Hepatocyte (in vitro differentiated cells): ENCODE measurements around the gene PITX2. TPM values are rescaled to one million over a fixed set of nuclear protein-coding genes. Genes with fewer than 3 reads are reported as not detected.

Source experiments
- DNase-seq: peaks from one replicate; pipeline ENCODE4 v3.0.0-alpha.2; 2016; ENCODE audit warnings: low spot score
- H2AFZ ChIP-seq: fragments of 200-600 bp; sonication (generic); 2 replicates; pipeline ENCODE4 v1.6.0; 2016; ENCODE audit warnings: antibody characterized with exemption, mild to moderate bottlenecking
- H3K27ac ChIP-seq: fragments of 200-600 bp; sonication (generic); 2 replicates; pipeline ENCODE4 v1.5.1; 2016; ENCODE audit warnings: mild to moderate bottlenecking
- H3K27me3 ChIP-seq: fragments of 200-600 bp; sonication (generic); 2 replicates; pipeline ENCODE4 v1.6.1; 2016
- H3K36me3 ChIP-seq: fragments of 200-600 bp; sonication (generic); replicated peaks from 2 replicates; pipeline ENCODE4 v1.5.1; 2016; ENCODE audit warnings: low read depth; ENCODE audit not compliant: insufficient read depth
- H3K4me1 ChIP-seq: fragments of 200-600 bp; sonication (generic); 2 replicates; pipeline ENCODE4 v1.5.1; 2016; ENCODE audit warnings: mild to moderate bottlenecking, moderate library complexity; ENCODE audit not compliant: insufficient read depth
- H3K4me2 ChIP-seq: fragments of 200-600 bp; sonication (generic); 2 replicates; pipeline ENCODE4 v1.6.0; 2016
- H3K4me3 ChIP-seq: fragments of 200-600 bp; sonication (generic); 2 replicates; pipeline ENCODE4 v1.5.1; 2016; ENCODE audit warnings: mild to moderate bottlenecking
- H3K79me2 ChIP-seq: fragments of 200-600 bp; sonication (generic); 2 replicates; pipeline ENCODE4 v1.6.0; 2017; ENCODE audit warnings: mild to moderate bottlenecking
- H3K9me2 ChIP-seq: fragments of 200-600 bp; sonication (generic); replicated peaks from 2 replicates; pipeline ENCODE4 v1.6.0; 2017; ENCODE audit warnings: mild to moderate bottlenecking; ENCODE audit not compliant: insufficient read depth
- H3K9me3 ChIP-seq: fragments of 200-600 bp; sonication (generic); 2 replicates; pipeline ENCODE4 v1.5.1; 2016; ENCODE audit warnings: low read depth, mild to moderate bottlenecking
- H4K20me1 ChIP-seq: fragments of 200-600 bp; sonication (generic); 2 replicates; pipeline ENCODE4 v1.6.0; 2016; ENCODE audit warnings: mild to moderate bottlenecking; ENCODE audit not compliant: insufficient read depth, poor library complexity, severe bottlenecking
- EZH2 ChIP-seq: fragments of 200-600 bp; sonication (generic); IDR thresholded peaks from 2 replicates; pipeline ENCODE4 v1.6.1; 2016; ENCODE audit warnings: antibody characterized with exemption, mild to moderate bottlenecking, borderline replicate concordance
- EZH2phosphoT487 ChIP-seq: fragments of 200-600 bp; sonication (generic); IDR thresholded peaks from one replicate; pipeline ENCODE4 v1.6.1; 2018; ENCODE audit warnings: antibody characterized with exemption, mild to moderate bottlenecking, low read depth, moderate library complexity; ENCODE audit not compliant: unreplicated experiment, severe bottlenecking
- WGBS: methylation state at CpG from one replicate; pipeline ENCODE4 v1.1.6; 2016; ENCODE audit warnings: low lambda C conversion rate; ENCODE audit errors: missing lambda C conversion rate; 5-methylcytosine and 5-hydroxymethylcytosine counted together
- polyA plus RNA-seq: library from polyadenylated mRNA; unstranded; fragments of >200 nt; fragmentation: Nextera tagmentation; extraction: Ambion mirVana; gene quantifications from 2 replicates; pipeline ENCODE4 v1.2.1, GENCODE V29; 2016
- total RNA-seq: library from RNA; depleted of rRNA; stranded (reverse); fragments of >200 nt; gene quantifications from 2 replicates; pipeline ENCODE4 v1.2.3, GENCODE V29; 2014
- TF ChIP-seq, protein P1 (sequence below): fragments of 200-600 bp; sonication (generic); IDR thresholded peaks from 2 replicates; pipeline ENCODE4 v1.5.1; 2016; ENCODE audit warnings: antibody characterized with exemption, mild to moderate bottlenecking; ENCODE audit not compliant: poor library complexity

The PITX2 gene
- total and polyA plus RNA-seq, 2 experiments from 2014 or later = 80.5 to 147 TPM

DNA sequence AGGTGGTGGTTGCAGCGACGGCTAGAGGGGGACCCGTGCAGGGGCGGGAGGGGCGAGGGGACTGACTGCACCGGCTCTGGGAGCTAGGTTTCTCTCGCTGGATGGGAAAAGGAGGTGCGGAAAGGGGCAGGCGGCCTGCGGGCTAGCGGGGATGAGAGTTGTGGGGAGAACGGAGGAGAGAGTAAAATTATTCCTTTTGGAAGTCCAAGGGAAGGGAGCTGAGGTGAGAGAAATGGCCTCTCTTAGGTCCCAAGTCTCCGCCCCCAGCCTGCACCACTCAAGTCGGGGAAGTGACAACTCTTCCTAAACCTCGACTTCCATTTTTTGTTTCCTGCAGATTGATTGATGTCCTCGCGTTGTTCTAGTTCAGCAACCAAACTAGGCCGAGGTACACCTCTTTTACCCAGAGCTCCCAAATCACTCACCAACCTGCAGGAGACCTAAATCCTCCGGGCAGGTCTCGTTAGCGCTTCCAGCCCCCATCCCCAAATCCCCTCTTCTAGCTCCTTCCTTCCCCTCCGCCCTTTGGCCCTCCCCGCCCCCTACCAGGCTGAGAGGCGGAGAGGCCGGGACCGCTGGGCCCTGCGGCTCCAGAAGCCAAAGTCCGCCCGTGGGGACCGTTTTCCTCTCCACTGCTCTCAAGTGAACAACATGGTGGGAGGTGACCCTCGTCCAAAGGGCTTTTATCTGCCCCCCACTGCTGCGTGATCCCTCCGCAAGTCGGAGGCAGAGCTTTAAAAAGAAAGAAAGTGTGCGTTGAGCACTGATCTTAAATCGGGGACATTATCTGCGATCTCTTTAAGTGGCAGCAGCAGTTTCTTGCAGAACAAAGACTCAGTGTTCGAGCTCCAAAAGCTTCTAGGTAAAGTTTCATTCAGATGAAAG is 7.3 kb downstream of the PITX2 start:
- Histone ChIP-seq H2AFZ (peak overlapping the region; percentile 75), H3K4me1 (peaks cover 13% of the 10 kb centered on the region), H3K27ac (peak overlapping the region; percentile 89), H3K9me3 (no peaks in the 10 kb centered on the region), H3K36me3 (no peaks in the 10 kb centered on the region), H4K20me1 (no peaks in the 10 kb centered on the region), H3K9me2 (no peaks in the 10 kb centered on the region), H3K4me3 (peak overlapping the region; percentile 30), H3K79me2 (peaks cover 65% of the 10 kb centered on the region), H3K4me2 (peak overlapping the region; percentile 91), H3K27me3 (peaks cover 13% of the 10 kb centered on the region)
- WGBS = 23% methylated on average over 32 of the region's 38 CpGs
- peak; percentile 71 for DNase-seq
- TF ChIP-seq EZH2 (no peak), EZH2phosphoT487 (no peak)
- TF ChIP-seq, protein P1, sequence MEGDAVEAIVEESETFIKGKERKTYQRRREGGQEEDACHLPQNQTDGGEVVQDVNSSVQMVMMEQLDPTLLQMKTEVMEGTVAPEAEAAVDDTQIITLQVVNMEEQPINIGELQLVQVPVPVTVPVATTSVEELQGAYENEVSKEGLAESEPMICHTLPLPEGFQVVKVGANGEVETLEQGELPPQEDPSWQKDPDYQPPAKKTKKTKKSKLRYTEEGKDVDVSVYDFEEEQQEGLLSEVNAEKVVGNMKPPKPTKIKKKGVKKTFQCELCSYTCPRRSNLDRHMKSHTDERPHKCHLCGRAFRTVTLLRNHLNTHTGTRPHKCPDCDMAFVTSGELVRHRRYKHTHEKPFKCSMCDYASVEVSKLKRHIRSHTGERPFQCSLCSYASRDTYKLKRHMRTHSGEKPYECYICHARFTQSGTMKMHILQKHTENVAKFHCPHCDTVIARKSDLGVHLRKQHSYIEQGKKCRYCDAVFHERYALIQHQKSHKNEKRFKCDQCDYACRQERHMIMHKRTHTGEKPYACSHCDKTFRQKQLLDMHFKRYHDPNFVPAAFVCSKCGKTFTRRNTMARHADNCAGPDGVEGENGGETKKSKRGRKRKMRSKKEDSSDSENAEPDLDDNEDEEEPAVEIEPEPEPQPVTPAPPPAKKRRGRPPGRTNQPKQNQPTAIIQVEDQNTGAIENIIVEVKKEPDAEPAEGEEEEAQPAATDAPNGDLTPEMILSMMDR = no peak

DNA sequence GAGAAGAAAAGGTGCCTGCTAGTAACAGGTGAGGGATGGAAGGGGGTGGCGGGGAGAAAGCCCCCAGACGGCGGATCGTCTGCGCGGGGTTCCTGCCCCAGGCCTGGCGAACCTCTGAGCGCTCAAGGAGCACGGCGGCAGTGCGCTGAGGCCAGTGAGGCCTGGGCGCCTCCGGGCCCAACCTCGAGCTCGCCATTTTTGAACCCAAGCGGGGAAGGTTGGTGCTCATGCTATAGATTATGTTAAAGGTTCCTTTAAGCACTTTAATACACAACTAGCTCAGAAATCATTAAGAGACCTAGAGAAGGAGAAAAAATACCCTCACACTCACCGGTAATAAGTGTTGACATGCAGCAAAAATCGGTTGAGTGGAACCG is 7.9 kb downstream of the PITX2 start:
- Histone ChIP-seq H4K20me1 (no peaks in the 10 kb centered on the region), H3K9me3 (no peaks in the 10 kb centered on the region), H2AFZ (peak overlapping the region; percentile 59), H3K27ac (peak overlapping the region; percentile 89), H3K27me3 (peaks cover 13% of the 10 kb centered on the region), H3K4me1 (peaks cover 13% of the 10 kb centered on the region), H3K9me2 (no peaks in the 10 kb centered on the region), H3K4me2 (peak overlapping the region; percentile 91), H3K4me3 (peak overlapping the region; percentile 30), H3K79me2 (peaks cover 59% of the 10 kb centered on the region), H3K36me3 (no peaks in the 10 kb centered on the region)
- TF ChIP-seq EZH2 (peak; percentile 7), EZH2phosphoT487 (no peak)
- TF ChIP-seq, protein P1 = no peak
- DNase-seq = no peak
- WGBS = 25% methylated on average over 19 of the region's 19 CpGs

DNA sequence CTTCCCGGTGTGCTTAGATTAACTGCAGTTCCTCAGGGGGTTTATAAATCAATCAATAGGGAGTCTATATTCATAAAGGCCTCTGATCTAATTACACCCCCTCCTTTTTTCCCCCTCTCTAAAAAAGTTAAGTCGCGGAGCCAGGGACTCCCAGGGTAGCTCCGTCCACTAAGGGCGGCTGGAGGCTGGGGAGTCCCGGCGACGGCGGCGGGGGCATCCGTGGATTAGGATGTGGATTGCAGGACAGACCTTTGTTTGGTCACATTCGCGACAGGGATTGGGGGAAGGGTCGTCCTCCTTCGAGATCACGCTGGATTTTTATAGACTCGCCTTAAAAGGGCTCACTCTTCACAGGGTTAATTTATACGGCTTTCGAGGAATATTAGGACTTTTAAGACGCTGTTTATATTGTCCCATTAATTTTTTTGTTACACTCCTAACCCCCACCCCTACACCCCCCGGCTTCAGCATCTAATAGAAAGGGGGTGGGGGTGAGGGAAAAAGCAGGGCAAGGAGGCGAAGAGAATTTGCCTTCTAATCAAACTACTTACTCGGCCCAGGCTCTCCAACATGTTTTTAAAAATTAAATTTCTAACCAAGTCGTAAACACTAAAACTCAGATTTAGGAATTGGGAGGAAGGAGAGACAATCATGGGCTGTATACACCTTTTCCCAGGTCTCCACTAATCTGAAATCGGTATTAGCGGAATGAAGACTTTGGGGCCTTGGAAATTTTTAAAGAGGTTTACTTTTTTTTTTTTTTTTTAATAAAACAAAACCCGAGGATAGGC is 8.5 kb downstream of the PITX2 start:
- Histone ChIP-seq H3K27me3 (peaks cover 13% of the 10 kb centered on the region), H3K79me2 (peaks cover 53% of the 10 kb centered on the region), H3K36me3 (no peaks in the 10 kb centered on the region), H3K4me1 (peaks cover 13% of the 10 kb centered on the region), H3K9me2 (no peaks in the 10 kb centered on the region), H3K4me2 (peak overlapping the region; percentile 91), H3K27ac (peak overlapping the region; percentile 89), H3K4me3 (peak overlapping the region; percentile 30), H2AFZ (peak overlapping the region; percentile 59), H3K9me3 (no peaks in the 10 kb centered on the region), H4K20me1 (no peaks in the 10 kb centered on the region)
- TF ChIP-seq EZH2 (no peak), EZH2phosphoT487 (no peak)
- TF ChIP-seq, protein P1 = no peak
- 27% methylated on average over 27 of the region's 27 CpGs for WGBS
- no peak for DNase-seq
